ENCODE data around the gene GMDS.

GRCh38 chr6:1625794-1626435 lies 619.5 kb downstream of the GMDS start:
- TF ChIP-seq CTCF (IDR thresholded peaks at IDR 0.05) = no peak
- no peak for TF ChIP-seq POLR2A (IDR thresholded peaks at IDR 0.05)

Data from heart left ventricle (tissue), 13 donors.